OCI-LY3 (cell line): ENCODE data around the gene AGRN.

ENCODE experiments used
- EZH2phosphoT487 ChIP-seq: fragments of 200-600 bp; shearing (Covaris generic); IDR thresholded peaks from 2 replicates; pipeline ENCODE4 v1.6.1; 2018; ENCODE audit warnings: antibody characterized with exemption, mixed run types, low read depth
- TF ChIP-seq, protein P1 (sequence below): fragments of 200-600, 300-600 bp; sonication (generic); IDR thresholded peaks from 2 replicates; pipeline ENCODE4 v1.5.1; 2014; ENCODE audit warnings: antibody characterized with exemption, low read length, low read depth

DNA sequence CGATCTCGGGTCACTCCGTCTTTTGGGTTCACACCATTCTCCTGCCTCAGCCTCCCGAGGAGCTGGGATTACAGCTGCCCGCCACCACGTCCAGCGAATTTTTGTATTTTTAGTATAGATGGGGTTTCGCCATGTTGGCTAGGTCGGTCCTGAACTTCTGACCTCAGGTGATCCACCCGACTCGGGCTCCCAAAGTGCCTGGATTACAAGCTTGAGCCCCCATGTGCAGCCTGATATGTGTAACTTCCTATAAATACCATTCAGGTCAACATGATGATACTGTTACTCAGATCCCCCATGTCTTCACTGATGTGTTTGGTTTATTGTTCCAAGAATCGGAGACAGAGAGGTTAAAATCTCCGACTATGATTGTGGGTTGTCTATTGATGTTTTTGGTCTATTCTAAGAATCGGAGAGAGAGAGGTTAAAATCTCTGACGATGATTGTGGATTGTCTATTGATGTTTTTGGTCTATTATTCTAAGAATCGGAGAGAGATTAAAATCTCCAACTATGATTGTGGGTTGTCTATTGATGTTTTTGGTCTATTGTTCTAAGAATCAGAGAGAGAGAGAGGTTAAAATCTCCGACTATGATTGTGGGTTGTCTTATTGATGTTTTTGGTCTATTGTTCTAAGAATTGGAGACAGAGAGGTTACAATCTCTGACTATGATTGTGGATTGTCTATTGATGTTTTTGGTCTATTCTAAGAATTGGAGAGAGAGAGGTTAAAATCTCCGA lies 78.9 kb downstream of the AGRN start:
- TF ChIP-seq, protein P1, sequence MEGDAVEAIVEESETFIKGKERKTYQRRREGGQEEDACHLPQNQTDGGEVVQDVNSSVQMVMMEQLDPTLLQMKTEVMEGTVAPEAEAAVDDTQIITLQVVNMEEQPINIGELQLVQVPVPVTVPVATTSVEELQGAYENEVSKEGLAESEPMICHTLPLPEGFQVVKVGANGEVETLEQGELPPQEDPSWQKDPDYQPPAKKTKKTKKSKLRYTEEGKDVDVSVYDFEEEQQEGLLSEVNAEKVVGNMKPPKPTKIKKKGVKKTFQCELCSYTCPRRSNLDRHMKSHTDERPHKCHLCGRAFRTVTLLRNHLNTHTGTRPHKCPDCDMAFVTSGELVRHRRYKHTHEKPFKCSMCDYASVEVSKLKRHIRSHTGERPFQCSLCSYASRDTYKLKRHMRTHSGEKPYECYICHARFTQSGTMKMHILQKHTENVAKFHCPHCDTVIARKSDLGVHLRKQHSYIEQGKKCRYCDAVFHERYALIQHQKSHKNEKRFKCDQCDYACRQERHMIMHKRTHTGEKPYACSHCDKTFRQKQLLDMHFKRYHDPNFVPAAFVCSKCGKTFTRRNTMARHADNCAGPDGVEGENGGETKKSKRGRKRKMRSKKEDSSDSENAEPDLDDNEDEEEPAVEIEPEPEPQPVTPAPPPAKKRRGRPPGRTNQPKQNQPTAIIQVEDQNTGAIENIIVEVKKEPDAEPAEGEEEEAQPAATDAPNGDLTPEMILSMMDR, result no peak
- no peak for TF ChIP-seq EZH2phosphoT487
